ENCODE results near the gene ACSF3.

The ACSF3 gene

GRCh38 chr16:89084411-89084810 lies 9.2 kb upstream of the ACSF3 start:
- Histone ChIP-seq H3K9me3 (no peaks in the 10 kb centered on the region), H3K27ac (no peak overlapping the region), H3K4me3 (no peak overlapping the region), H3K27me3 (peaks cover 0 to 59% of the 10 kb centered on the region in 2 donors), H3K36me3 (no peaks in the 10 kb centered on the region), H3K4me1 (no peaks in the 10 kb centered on the region)
- TF ChIP-seq CTCF (IDR thresholded peaks at IDR 0.05) = no peak
- intact Hi-C loops (cut with DNase I; ENCODE audit: low total_unique reads) = no loop called here
- no peak for DNase-seq

GRCh38 chr16:89084814-89085612 lies 8.6 kb upstream of the ACSF3 start:
- H3K36me3 ChIP-seq = no peaks in the 10 kb centered on the region
- H3K4me3 ChIP-seq = no peak overlapping the region
- no peak for DNase-seq
- H3K4me1 ChIP-seq = no peaks in the 10 kb centered on the region
- intact Hi-C loops (cut with DNase I; ENCODE audit: low total_unique reads) = no loop called here
- no peak overlapping the region for H3K27ac ChIP-seq
- peaks cover 0 to 64% of the 10 kb centered on the region in 2 donors for H3K27me3 ChIP-seq
- H3K9me3 ChIP-seq = no peaks in the 10 kb centered on the region
- TF ChIP-seq CTCF (IDR thresholded peaks at IDR 0.05) = no peak

- Histone ChIP-seq H3K9me3 (no peaks in the 10 kb centered on the region), H3K27ac (no peak overlapping the region), H3K4me1 (no peaks in the 10 kb centered on the region), H3K27me3 (peaks cover 0 to 61% of the 10 kb centered on the region in 2 donors), H3K4me3 (no peak overlapping the region), H3K36me3 (no peaks in the 10 kb centered on the region)
- TF ChIP-seq CTCF (IDR thresholded peaks at IDR 0.05) = no peak
- intact Hi-C loops (cut with DNase I; ENCODE audit: low total_unique reads) = no loop called here
- DNase-seq = no peak
Measured at GRCh38 chr16:89085755-89086154, 7.9 kb upstream of the ACSF3 start.

- Histone ChIP-seq H3K27me3 (peaks cover 0 to 60% of the 10 kb centered on the region in 2 donors), H3K36me3 (no peaks in the 10 kb centered on the region), H3K9me3 (no peaks in the 10 kb centered on the region), H3K27ac (no peak overlapping the region), H3K4me1 (peaks cover 0 to 6% (median 2%) of the 10 kb centered on the region in 4 donors), H3K4me3 (no peak overlapping the region)
- TF ChIP-seq CTCF (IDR thresholded peaks at IDR 0.05) = no peak
- no peak for DNase-seq
- intact Hi-C loops (cut with DNase I; ENCODE audit: low total_unique reads) = no loop called here
Measured at GRCh38 chr16:89087922-89088497, 5.6 kb upstream of the ACSF3 start.

- H3K4me1 ChIP-seq = peaks cover 0 to 12% (median 5%) of the 10 kb centered on the region in 4 donors
- H3K4me3 ChIP-seq = no peak overlapping the region
- intact Hi-C loops (cut with DNase I; ENCODE audit: low total_unique reads) = no loop called here
- H3K27ac ChIP-seq = no peak overlapping the region
- TF ChIP-seq CTCF (IDR thresholded peaks at IDR 0.05) = no peak
- no peaks in the 10 kb centered on the region for H3K9me3 ChIP-seq
- H3K36me3 ChIP-seq = no peaks in the 10 kb centered on the region
- no peak for DNase-seq
- peaks cover 0 to 60% of the 10 kb centered on the region in 2 donors for H3K27me3 ChIP-seq
Measured at GRCh38 chr16:89089120-89089519, 4.5 kb upstream of the ACSF3 start.

Data from tibial artery (tissue), 4 donors.